ENCODE data around the gene ANO5. TPM values are rescaled to one million over a fixed set of nuclear protein-coding genes. Genes with fewer than 3 reads are reported as not detected.

ANO5 gene
- total and polyA plus RNA-seq, 2 of the 4 experiments (the other 2 are of a cell fraction), result not detected

GRCh38 chr11:22180131-22180530, 12.8 kb upstream of the ANO5 start:
- Histone ChIP-seq H2AK5ac (ENCODE audit: low read depth, low read length) (no peak overlapping the region), H3K4me1 (ENCODE audit: control insufficient read depth, insufficient read depth, low read length) (no peaks in the 10 kb centered on the region), H3K56ac (ENCODE audit: extremely low read depth, insufficient read depth, low read length) (no peak overlapping the region), H4K8ac (ENCODE audit: low read depth in 2 of 2, low read length in 2 of 2) (no peak overlapping the region), H3K36me3 (ENCODE audit: control insufficient read depth, insufficient read depth, low read length) (no peaks in the 10 kb centered on the region), H3K4ac (ENCODE audit: low read depth, low read length) (no peak overlapping the region), H3K18ac (ENCODE audit: low read depth, low read length) (no peak overlapping the region), H3K9me3 (ENCODE audit: control insufficient read depth, insufficient read depth, low read length) (peaks cover 3% of the 10 kb centered on the region; the same call in 1 of the 2 replicates), H2BK20ac (ENCODE audit: low read depth, low read length) (no peak overlapping the region), H3K23ac (ENCODE audit: low read depth, low read length) (no peak overlapping the region), H2BK120ac (ENCODE audit: low read depth, low read length) (no peak overlapping the region), H3K4me3 (ENCODE audit: insufficient read depth, low read depth, low read length) (no peak overlapping the region), H2BK5ac (ENCODE audit: low read depth, low read length, poor library complexity, severe bottlenecking) (no peak overlapping the region), H2AFZ (replicated peaks; ENCODE audit: low read length, poor library complexity) (no peak overlapping the region), H2BK15ac (ENCODE audit: low read depth, low read length) (no peak overlapping the region), H4K5ac (ENCODE audit: low read depth, low read length) (no peak overlapping the region), H3K27ac (ENCODE audit: insufficient read depth, low read length) (no peak overlapping the region), H3K9ac (ENCODE audit: low read depth, low read length) (no peak overlapping the region), H3K9me1 (ENCODE audit: insufficient read depth, low read length) (no peaks in the 10 kb centered on the region), H2AK9ac (replicated peaks; ENCODE audit: low read depth, low read length, poor library complexity) (no peak overlapping the region), H4K91ac (ENCODE audit: insufficient read depth, low read depth, low read length) (no peak overlapping the region), H3K14ac (replicated peaks; ENCODE audit: low read depth, low read length) (no peak overlapping the region), H3K79me1 (ENCODE audit: low read depth in 1 of 2, low read length in 2 of 2) (no peaks in the 10 kb centered on the region), H3K4me2 (ENCODE audit: low read depth, low read length) (no peak overlapping the region), H4K20me1 (ENCODE audit: insufficient read depth, low read length) (no peaks in the 10 kb centered on the region), H3K27me3 (ENCODE audit: control insufficient read depth, insufficient read depth, low read length) (no peaks in the 10 kb centered on the region)
- WGBS, 2 experiments (ENCODE audit: extremely low coverage in 2 of 2, insufficient read length in 1 of 2), result no CpG with 5 or more reads among the region's 3 CpGs
- no TSS peak for BruUV-seq (replicated peaks)
- intact Hi-C loops (cut with micrococcal nuclease) (no loop called here), dilution Hi-C loops (cut with HindIII; ENCODE audit: low sequenced_read_pairs, unreplicated experiment) (no loop called here), in situ Hi-C loops (cut with MboI; ENCODE audit: low sequenced_read_pairs) (no loop called here)
- TF ChIP-seq USF2 (IDR thresholded peaks at IDR 0.05; ENCODE audit: low read depth, low read length), result no peak
- TF ChIP-seq CHD1 (IDR thresholded peaks at IDR 0.05; ENCODE audit: low read depth, low read length), result no peak
- TF ChIP-seq MXI1 (IDR thresholded peaks at IDR 0.05; ENCODE audit: borderline replicate concordance, low read depth, low read length), result no peak
- no peak for TF ChIP-seq NFE2L2 (IDR thresholded peaks at IDR 0.05; ENCODE audit: low read depth, low read length)
- no peak for TF ChIP-seq RFX5 (IDR thresholded peaks at IDR 0.05; ENCODE audit: low read depth, low read length)
- ATAC-seq (ENCODE audit: low read depth) (no peak), DNase-seq (no peak)
- CTCF ChIA-PET, result no interaction called here
- POLR2A ChIA-PET (ENCODE audit: unreplicated experiment), result no interaction called here

Measured in IMR-90 (cell line).